NAMALWA (cell line): Measurements from ENCODE around the gene BRSK1.
"Not testable (repeated sequence)": the region's sequence is repeated elsewhere in the genome, so short reads cannot be mapped to it uniquely, and the experiment has no call there.

Experiments used
- DNase-seq: peaks from one replicate; pipeline ENCODE4 v3.0.0-alpha.2; 2015; ENCODE audit warnings: low spot score

The BRSK1 gene

DNA sequence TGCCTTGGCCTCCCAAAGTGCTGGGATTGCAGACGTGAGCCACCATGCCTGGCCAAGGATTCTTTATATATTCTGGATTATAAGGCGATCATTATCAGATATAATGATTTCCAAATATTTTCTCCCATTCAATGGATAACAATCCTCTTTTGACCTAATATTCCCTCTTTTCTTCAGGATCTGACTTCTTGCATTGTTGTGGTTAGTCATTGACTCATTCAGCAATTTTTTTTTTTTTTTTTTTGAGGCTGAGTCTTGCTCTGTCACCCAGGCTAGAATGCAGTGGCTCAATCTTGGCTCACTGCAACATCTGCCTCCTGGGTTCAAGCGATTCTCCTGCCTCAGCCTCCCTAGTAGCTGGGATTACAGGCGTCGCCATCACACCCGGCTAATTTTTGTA lies 46.0 kb downstream of the BRSK1 start:
- DNase-seq = not testable (repeated sequence)

- DNase-seq = no peak
Observed at GRCh38 chr19:55333870-55334269, 50.1 kb downstream of the BRSK1 start.

GRCh38 chr19:55336101-55336500 lies 52.3 kb downstream of the BRSK1 start:
- no peak for DNase-seq

- DNase-seq = peak; percentile 100
Observed at GRCh38 chr19:55339105-55339888, 55.5 kb downstream of the BRSK1 start, which contains the start of gene KMT5C. Gene KMT5C (plus strand): TSS chr19:55339876. CDS start chr19:55341937, 2,061 bp downstream.

GRCh38 chr19:55339889-55340783 lies 56.3 kb downstream of the BRSK1 start:
- peak; percentile 33 for DNase-seq

DNA sequence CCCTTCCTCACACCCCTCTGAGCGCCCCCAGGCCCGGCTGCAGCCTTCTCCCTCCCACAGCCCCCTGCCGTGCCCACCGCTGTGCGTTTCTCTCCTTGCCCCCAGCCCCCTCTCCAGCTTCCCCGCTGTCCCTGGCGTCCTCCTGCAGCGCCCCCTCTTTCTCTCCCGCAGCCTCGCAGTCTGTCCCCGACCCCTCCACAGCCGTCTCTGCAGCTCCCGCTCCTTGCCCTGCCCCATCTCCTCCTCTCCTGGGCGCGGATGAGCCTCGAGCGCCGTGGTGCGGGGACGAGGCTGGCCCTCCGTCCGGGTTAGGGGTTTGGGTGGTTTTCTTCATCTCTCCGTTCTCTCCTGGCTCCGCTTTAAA lies 57.0 kb downstream of the BRSK1 start:
- DNase-seq = no peak

- peak; percentile 31 for DNase-seq
Observed at GRCh38 chr19:55341171-55341588, 57.4 kb downstream of the BRSK1 start.

- DNase-seq = no peak
Observed at GRCh38 chr19:55341595-55342531, 58.1 kb downstream of the BRSK1 start.

- DNase-seq = no peak
Observed at GRCh38 chr19:55344444-55344843, 60.6 kb downstream of the BRSK1 start.

DNA sequence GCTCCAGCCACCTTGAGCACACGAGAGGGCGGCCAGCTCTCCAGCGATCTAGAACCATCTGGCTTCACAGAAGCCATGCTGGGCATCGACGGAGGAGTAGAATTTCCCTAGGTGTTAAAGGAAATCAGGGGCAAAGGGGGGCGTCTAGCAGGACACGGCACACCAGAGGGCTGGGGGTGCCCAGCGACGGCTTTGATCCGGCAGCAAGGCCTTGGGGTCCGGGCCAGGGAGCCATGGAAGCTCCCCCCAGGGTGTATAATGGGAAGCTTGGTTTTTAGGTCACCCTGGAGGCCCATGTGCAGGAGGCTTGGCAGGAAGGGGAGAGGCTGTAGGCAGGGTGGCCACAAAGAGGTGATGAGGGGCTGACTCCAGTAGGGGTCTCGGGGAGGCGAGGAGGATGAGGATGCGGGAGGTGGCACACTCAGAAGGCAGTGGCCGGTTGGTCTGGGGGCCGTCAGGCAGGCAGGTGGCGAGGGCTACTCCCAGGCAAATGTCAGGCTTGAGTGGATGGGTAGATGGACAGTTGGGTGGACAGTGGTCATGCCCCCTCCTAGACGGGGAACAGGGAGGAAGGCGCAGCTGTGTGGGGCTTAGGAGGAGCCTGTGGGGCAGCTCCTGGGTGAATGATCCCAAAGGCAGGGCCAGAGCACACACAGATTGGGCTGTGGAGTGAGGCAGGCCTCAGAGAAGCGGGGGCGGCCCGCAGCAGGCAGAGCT lies 61.5 kb downstream of the BRSK1 start:
- no peak for DNase-seq

GRCh38 chr19:55345818-55346724 lies 62.3 kb downstream of the BRSK1 start:
- DNase-seq = no peak

DNA sequence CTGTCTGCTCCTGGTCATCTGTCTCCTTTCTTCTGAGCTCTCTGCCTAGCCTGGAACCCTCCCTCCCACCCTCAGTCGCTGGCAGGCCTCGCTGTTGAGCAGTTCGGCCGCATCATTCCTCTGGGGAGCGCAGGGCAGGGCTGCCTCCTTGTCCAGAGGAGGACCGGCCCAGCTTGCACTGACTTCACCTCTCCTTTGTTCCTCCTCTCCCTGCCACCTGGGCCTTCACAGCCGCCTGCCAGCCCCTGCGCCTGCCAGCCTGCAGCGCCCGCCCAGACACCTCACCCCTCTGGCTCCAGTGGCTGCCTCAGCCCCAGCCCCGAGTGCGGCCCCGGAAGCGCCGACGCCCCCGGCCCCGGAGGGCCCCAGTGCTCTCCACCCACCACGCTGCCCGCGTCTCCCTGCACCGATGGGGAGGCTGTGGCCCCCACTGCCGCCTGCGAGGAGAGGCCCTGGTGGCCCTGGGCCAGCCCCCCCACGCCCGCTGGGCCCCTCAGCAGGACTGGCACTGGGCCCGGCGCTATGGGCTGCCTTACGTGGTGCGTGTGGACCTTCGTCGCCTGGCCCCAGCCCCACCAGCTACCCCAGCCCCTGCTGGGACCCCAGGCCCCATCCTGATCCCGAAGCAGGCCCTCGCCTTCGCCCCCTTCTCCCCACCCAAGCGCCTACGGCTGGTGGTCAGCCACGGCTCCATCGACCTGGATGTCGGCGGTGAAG lies 63.1 kb downstream of the BRSK1 start:
- no peak for DNase-seq

DNA sequence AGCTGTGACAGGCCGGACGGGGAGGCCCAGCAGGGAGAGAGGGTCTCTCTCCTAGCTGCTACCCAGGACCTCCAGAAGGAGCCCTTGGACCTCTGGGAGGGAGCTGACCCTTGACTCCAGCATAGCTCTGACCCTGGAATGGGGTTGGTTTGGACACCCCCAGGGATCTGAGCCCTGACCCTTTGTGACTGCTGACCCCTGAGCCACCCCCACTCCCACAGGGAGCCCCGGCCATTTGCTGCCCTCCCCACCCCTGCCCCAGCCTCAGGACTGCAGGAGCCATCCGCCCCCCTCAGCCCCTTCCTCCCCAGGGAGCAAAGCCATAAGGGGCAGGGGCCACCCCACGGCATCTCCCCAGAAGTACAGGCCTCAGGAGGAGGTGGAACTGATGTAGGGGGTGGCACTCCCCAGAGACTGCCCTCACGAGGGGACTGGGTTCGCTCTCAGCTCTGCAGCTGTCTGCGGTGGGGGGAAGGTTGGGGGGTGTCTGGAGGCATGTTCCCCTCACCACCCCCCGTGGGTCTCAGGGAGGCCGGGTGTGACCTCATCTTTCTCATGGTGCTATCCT lies 63.7 kb downstream of the BRSK1 start:
- no peak for DNase-seq

DNA sequence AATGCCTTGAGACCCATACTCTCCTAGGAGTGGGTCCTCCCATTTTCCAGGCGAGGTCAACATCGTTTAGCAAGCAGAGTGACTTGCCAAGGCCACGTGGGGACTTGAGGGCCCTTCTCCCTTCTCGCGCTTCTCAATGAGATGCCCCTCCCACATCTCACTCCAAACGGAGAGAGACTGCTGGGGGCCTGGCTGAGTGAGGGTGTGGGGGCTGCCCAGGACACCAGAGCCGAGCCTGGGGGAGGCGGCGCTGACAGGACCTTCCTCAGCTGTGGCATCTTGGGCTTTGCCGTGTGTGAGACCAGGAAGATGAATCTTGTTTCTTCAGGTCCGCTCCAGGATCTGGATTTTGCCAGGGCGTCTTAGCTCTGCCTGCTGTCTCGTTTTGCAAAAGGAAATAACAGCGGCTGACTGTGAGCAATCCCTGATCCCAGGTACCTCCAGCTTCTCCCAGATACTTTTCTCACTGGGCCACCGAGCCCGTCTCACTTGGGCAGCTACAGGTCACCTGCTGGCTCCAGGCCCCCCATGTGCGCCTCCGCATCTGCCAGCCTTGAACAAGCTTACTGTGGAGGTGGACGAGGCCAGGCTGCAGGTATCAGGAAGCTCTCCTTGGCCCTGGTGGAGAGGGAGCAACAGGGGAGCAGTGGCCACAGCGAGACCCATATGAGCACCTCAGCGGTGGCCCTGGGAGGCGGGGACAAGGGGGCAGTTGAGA lies 64.7 kb downstream of the BRSK1 start:
- DNase-seq = no peak

DNA sequence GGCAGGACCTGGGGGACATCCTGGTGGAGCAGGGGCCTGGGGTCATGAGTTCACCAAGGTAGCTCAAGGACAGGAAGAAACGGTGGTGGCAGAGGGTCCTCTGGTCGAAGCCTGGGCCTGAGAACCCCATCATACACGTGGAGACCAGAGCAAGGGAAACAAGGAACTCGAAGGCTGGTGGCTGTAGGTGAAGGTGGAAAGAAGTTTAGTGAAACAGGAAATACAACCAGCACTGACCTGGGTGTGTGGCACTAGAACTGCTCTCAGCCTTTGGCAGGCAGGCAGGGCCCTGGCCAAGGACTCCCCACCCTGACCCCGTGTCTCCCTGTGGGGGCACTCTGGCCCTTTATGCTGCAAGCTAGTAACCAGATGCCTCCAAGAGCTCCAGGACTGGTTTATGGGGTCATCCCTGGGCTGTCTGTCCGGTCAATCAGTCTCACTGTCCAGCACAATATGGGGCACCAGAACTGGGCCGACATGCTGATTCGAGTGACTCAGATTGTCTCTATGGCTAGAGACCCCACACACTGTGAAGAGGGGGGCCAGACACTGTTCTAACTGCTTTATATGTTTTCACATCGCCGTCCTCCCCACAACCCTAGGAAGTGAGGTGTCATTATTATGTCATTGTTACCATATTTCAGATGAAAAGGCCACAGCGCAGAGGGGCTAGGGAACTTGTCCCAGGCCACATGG lies 67.0 kb downstream of the BRSK1 start:
- no peak for DNase-seq

- DNase-seq = no peak
Observed at GRCh38 chr19:55352040-55352439, 68.2 kb downstream of the BRSK1 start.

- no peak for DNase-seq
Observed at GRCh38 chr19:55352549-55353145, 68.8 kb downstream of the BRSK1 start.
